Measurements from ENCODE around the gene EFNA5. TPM values are rescaled to one million over a fixed set of nuclear protein-coding genes. Genes with fewer than 3 reads are reported as not detected.

EFNA5 gene
- total and polyA plus RNA-seq, 2 of the 8 experiments (the other 6 are each of a cell fraction or from before 2014, with no cell fraction given), result 9.6 to 21.8 TPM

- TF ChIP-seq, protein P1, sequence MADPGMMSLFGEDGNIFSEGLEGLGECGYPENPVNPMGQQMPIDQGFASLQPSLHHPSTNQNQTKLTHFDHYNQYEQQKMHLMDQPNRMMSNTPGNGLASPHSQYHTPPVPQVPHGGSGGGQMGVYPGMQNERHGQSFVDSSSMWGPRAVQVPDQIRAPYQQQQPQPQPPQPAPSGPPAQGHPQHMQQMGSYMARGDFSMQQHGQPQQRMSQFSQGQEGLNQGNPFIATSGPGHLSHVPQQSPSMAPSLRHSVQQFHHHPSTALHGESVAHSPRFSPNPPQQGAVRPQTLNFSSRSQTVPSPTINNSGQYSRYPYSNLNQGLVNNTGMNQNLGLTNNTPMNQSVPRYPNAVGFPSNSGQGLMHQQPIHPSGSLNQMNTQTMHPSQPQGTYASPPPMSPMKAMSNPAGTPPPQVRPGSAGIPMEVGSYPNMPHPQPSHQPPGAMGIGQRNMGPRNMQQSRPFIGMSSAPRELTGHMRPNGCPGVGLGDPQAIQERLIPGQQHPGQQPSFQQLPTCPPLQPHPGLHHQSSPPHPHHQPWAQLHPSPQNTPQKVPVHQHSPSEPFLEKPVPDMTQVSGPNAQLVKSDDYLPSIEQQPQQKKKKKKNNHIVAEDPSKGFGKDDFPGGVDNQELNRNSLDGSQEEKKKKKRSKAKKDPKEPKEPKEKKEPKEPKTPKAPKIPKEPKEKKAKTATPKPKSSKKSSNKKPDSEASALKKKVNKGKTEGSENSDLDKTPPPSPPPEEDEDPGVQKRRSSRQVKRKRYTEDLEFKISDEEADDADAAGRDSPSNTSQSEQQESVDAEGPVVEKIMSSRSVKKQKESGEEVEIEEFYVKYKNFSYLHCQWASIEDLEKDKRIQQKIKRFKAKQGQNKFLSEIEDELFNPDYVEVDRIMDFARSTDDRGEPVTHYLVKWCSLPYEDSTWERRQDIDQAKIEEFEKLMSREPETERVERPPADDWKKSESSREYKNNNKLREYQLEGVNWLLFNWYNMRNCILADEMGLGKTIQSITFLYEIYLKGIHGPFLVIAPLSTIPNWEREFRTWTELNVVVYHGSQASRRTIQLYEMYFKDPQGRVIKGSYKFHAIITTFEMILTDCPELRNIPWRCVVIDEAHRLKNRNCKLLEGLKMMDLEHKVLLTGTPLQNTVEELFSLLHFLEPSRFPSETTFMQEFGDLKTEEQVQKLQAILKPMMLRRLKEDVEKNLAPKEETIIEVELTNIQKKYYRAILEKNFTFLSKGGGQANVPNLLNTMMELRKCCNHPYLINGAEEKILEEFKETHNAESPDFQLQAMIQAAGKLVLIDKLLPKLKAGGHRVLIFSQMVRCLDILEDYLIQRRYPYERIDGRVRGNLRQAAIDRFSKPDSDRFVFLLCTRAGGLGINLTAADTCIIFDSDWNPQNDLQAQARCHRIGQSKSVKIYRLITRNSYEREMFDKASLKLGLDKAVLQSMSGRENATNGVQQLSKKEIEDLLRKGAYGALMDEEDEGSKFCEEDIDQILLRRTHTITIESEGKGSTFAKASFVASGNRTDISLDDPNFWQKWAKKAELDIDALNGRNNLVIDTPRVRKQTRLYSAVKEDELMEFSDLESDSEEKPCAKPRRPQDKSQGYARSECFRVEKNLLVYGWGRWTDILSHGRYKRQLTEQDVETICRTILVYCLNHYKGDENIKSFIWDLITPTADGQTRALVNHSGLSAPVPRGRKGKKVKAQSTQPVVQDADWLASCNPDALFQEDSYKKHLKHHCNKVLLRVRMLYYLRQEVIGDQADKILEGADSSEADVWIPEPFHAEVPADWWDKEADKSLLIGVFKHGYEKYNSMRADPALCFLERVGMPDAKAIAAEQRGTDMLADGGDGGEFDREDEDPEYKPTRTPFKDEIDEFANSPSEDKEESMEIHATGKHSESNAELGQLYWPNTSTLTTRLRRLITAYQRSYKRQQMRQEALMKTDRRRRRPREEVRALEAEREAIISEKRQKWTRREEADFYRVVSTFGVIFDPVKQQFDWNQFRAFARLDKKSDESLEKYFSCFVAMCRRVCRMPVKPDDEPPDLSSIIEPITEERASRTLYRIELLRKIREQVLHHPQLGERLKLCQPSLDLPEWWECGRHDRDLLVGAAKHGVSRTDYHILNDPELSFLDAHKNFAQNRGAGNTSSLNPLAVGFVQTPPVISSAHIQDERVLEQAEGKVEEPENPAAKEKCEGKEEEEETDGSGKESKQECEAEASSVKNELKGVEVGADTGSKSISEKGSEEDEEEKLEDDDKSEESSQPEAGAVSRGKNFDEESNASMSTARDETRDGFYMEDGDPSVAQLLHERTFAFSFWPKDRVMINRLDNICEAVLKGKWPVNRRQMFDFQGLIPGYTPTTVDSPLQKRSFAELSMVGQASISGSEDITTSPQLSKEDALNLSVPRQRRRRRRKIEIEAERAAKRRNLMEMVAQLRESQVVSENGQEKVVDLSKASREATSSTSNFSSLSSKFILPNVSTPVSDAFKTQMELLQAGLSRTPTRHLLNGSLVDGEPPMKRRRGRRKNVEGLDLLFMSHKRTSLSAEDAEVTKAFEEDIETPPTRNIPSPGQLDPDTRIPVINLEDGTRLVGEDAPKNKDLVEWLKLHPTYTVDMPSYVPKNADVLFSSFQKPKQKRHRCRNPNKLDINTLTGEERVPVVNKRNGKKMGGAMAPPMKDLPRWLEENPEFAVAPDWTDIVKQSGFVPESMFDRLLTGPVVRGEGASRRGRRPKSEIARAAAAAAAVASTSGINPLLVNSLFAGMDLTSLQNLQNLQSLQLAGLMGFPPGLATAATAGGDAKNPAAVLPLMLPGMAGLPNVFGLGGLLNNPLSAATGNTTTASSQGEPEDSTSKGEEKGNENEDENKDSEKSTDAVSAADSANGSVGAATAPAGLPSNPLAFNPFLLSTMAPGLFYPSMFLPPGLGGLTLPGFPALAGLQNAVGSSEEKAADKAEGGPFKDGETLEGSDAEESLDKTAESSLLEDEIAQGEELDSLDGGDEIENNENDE (IDR thresholded peaks at IDR 0.05; ENCODE audit: insufficient replicate concordance, low read length), result no peak
- no peak for TF ChIP-seq YY1 (IDR thresholded peaks at IDR 0.05; ENCODE audit: low read depth, low read length)
- no peak for TF ChIP-seq TAF1 (IDR thresholded peaks at IDR 0.05; ENCODE audit: low read depth, low read length)
- TF ChIP-seq BACH1 (IDR thresholded peaks at IDR 0.05; ENCODE audit: low read length), result no peak
Observed at GRCh38 chr5:107370396-107370968, 300.3 kb downstream of the EFNA5 start (continued).

All from H1 (cell line).